ENCODE results near the gene JAG1. TPM values are rescaled to one million over a fixed set of nuclear protein-coding genes. Genes with fewer than 3 reads are reported as not detected.
"Not testable (repeated sequence)": the region's sequence is repeated elsewhere in the genome, so short reads cannot be mapped to it uniquely, and the experiment has no call there.

JAG1 gene
- total RNA-seq, 1 donor from 2014 or later: 60.5 TPM

DNA sequence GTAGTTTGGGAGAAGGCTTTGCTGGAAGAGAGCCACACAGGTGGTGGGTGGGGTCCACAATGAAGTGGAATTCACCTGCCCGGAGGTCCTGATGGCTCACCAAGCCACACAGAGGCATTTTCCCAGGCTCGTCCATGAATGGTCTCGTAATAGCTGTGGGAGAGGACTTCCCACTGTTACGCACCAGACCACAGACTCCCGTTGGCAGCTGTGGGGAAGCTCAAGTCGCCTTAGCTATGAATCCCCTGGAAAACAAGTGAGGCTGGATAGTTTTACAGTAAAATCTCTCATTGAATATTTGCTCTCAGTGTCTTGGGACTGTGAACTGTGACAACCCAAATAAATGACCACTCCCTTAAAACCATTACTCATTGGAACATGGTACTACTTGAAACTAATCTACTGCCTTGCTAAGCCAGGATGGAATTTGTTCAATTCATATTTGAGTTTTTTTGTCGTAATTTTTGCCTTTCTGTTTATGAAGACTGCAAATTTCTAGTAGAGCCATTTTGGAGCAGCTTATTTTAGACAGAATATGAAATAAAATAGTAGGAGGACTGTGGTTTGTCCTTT lies 79.4 kb downstream of the JAG1 start:
- H3K36me3 ChIP-seq (ENCODE audit: control insufficient read depth in 3 of 3, insufficient read depth in 3 of 3, low read length in 3 of 3): no peaks in the 10 kb centered on the region
- peaks cover 0 to 12% (median 3%) of the 10 kb centered on the region in 3 donors for H3K4me1 ChIP-seq (ENCODE audit: control insufficient read depth in 3 of 3, insufficient read depth in 3 of 3, low read length in 3 of 3)
- no peak overlapping the region for H3K9ac ChIP-seq (ENCODE audit: low read depth in 1 of 3, low read length in 3 of 3)
- H3K27me3 ChIP-seq (ENCODE audit: control insufficient read depth in 3 of 3, insufficient read depth in 3 of 3, low read length in 3 of 3): no peaks in the 10 kb centered on the region
- H3K9me3 ChIP-seq (ENCODE audit: control insufficient read depth in 3 of 3, low read length in 3 of 3): no peaks in the 10 kb centered on the region
- no peak overlapping the region for H3K27ac ChIP-seq (ENCODE audit: low read depth, low read length)
- H3K4me3 ChIP-seq (ENCODE audit: low read length in 3 of 3): no peak overlapping the region

DNA sequence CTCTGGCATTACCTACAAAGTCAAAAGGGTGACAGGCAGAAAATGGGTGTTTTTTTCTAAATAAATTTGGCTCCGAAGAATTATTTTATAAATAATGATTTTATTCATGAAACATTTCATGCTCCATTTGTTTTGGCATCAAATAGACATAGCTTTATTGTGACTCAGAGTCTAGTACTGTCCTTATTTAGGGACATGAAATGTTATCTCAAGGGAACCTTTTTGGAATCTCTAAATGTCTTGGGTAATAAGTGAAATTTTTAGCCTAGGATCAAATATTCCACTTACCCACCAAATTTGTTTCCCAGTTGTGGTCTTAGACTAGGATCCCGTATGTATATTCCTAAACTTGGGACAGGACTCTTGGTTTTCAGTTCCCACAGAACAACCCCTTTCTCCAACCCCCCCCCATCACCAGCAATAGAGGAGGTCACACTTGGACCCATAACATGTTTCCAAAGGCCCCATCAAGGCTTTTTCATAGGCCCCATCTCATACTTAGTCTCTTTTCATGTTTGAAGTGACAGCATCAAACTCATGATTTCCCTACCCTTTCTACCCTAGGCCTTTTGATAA lies 81.8 kb downstream of the JAG1 start:
- Histone ChIP-seq H3K27me3 (ENCODE audit: control insufficient read depth in 3 of 3, insufficient read depth in 3 of 3, low read length in 3 of 3) (no peaks in the 10 kb centered on the region), H3K4me3 (ENCODE audit: low read length in 3 of 3) (no peak overlapping the region), H3K9me3 (ENCODE audit: control insufficient read depth in 3 of 3, low read length in 3 of 3) (no peaks in the 10 kb centered on the region), H3K4me1 (ENCODE audit: control insufficient read depth in 3 of 3, insufficient read depth in 3 of 3, low read length in 3 of 3) (peaks cover 0 to 12% (median 3%) of the 10 kb centered on the region in 3 donors), H3K27ac (ENCODE audit: low read depth, low read length) (peak overlapping the region; percentile 23), H3K9ac (ENCODE audit: low read depth in 1 of 3, low read length in 3 of 3) (no peak overlapping the region), H3K36me3 (ENCODE audit: control insufficient read depth in 3 of 3, insufficient read depth in 3 of 3, low read length in 3 of 3) (no peaks in the 10 kb centered on the region)

DNA sequence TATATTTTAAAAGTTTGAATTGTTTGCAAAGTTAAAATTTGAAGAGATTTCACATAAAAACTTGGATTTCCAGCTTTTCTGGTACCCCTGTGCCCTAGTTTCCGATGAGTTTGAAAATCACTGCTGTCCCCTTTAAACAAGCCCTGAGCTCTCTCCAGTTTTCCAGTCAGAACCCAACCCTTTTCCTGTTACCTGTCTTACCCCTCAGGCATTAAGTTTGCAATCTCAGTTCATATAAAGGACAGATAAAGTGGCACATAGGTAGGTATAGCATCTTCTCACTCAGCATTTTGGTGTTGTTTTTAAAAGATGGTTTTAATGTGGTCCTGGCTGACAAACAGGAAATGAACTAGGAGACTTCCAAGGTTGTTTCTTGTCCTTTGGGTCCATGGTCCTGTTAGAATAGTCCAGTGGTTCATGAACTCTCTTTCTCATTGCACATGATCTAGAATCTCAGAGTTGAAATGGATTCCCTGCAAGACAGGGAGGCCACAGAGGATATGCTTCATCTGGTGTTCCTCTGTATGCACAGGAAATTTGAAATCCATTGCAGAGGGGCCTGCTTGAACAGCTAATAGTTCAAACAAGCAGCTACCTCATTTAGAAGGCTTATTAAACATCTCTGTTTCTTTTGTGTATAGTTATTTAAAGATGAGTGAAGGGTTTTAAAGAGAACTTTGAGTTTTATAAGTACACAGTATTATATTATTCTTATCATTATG lies 82.7 kb downstream of the JAG1 start:
- Histone ChIP-seq H3K4me3 (ENCODE audit: low read length in 3 of 3) (no peak overlapping the region), H3K9ac (ENCODE audit: low read depth in 1 of 3, low read length in 3 of 3) (no peak overlapping the region), H3K27me3 (ENCODE audit: control insufficient read depth in 3 of 3, insufficient read depth in 3 of 3, low read length in 3 of 3) (no peaks in the 10 kb centered on the region), H3K4me1 (ENCODE audit: control insufficient read depth in 3 of 3, insufficient read depth in 3 of 3, low read length in 3 of 3) (peaks cover 0 to 12% (median 3%) of the 10 kb centered on the region in 3 donors), H3K36me3 (ENCODE audit: control insufficient read depth in 3 of 3, insufficient read depth in 3 of 3, low read length in 3 of 3) (no peaks in the 10 kb centered on the region), H3K9me3 (ENCODE audit: control insufficient read depth in 3 of 3, low read length in 3 of 3) (no peaks in the 10 kb centered on the region), H3K27ac (ENCODE audit: low read depth, low read length) (no peak overlapping the region)

DNA sequence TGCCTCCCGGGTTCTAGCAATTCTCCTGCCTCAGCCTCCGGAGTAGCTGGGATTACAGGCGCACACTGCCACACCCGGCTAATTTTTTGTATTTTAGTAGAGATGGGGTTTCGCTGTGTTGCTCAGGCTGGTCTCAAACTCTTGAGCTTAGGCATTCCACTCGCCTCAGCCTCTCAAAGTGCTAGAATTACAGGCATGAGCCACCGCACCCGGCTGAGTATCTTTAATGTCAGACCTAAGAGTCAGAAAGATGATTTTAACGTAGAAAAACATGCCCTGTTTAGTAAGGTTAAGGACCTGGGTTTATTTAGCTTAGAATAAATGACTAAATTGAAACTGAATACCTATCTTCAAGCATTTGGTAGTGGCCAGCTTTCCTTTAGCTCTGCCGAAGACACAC lies 83.4 kb downstream of the JAG1 start:
- not testable (repeated sequence) for H3K9ac ChIP-seq (ENCODE audit: low read depth in 1 of 3, low read length in 3 of 3); H3K4me1 ChIP-seq (ENCODE audit: control insufficient read depth in 3 of 3, insufficient read depth in 3 of 3, low read length in 3 of 3); H3K9me3 ChIP-seq (ENCODE audit: control insufficient read depth in 3 of 3, low read length in 3 of 3); H3K4me3 ChIP-seq (ENCODE audit: low read length in 3 of 3); H3K36me3 ChIP-seq (ENCODE audit: control insufficient read depth in 3 of 3, insufficient read depth in 3 of 3, low read length in 3 of 3); H3K27me3 ChIP-seq (ENCODE audit: control insufficient read depth in 3 of 3, insufficient read depth in 3 of 3, low read length in 3 of 3); H3K27ac ChIP-seq (ENCODE audit: low read depth, low read length)

Small RNA genes lying within 50 kb of the gene (small RNA-seq; reads per million reads assigned to genes)
- gene MIR6870: not detected

Other genes starting within 250 kb of the JAG1 start
- gene MKKS, start 239.8 kb downstream of the JAG1 start, total RNA-seq: 4.2 TPM
- 4.2 TPM for gene SLX4IP, start 238.7 kb downstream of the JAG1 start, total RNA-seq

Data from skeletal muscle tissue (tissue), 5 donors.